ENCODE measurements around the gene ABLIM1. TPM values are rescaled to one million over a fixed set of nuclear protein-coding genes. Genes with fewer than 3 reads are reported as not detected.

Gene ABLIM1
- total RNA-seq, 4 donors from 2014 or later: 193 to 248 (median 208) TPM

GRCh38 chr10:114694062-114694461, 36.0 kb upstream of the ABLIM1 start:
- TF ChIP-seq CTCF (IDR thresholded peaks at IDR 0.05; ENCODE audit: low read depth): no peak

GRCh38 chr10:114691442-114691941, 33.4 kb upstream of the ABLIM1 start:
- TF ChIP-seq CTCF (IDR thresholded peaks at IDR 0.05; ENCODE audit: low read depth): no peak

GRCh38 chr10:114688786-114689185, 30.7 kb upstream of the ABLIM1 start:
- TF ChIP-seq CTCF (IDR thresholded peaks at IDR 0.05; ENCODE audit: low read depth): no peak

DNA sequence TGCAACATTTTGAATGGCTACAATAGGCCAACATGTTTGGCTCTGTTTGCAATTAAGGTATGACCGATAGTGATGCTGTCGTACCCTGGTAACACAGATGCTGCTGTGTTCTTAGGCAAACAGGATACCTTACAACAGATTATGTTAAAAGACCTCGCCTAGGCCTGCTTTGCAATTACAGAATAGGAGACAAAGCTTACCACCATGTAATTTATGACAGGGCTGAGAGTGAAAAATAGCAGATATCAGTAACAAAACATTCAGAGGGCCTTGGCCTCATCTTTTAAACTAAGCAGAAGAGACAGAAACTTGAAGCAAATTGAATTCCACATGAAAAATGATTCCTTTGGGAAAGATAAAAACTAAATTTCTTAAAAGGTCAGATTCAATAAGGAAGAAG, 29.4 kb upstream of the ABLIM1 start:
- TF ChIP-seq CTCF (IDR thresholded peaks at IDR 0.05; ENCODE audit: low read depth): no peak

DNA sequence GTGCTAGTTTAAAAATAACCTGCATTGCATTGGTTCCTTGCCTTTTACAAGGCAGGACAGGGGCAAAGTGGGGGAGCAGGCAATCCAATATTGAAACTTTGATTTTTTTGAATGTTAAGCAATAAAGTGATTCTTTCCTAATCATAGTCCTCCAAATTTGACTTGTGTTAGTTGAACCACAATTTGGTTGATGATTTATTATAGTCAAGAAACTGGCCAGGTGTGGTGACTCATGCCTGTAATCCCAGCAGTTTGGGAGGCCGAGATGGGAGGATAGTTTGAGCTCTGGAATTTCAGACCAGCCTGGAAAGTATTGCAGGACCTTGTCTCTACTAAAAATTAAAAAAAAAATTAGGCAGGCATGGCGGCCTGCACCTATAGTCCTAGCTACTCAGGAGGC, 27.9 kb upstream of the ABLIM1 start:
- TF ChIP-seq CTCF (IDR thresholded peaks at IDR 0.05; ENCODE audit: low read depth): no peak

- TF ChIP-seq CTCF (IDR thresholded peaks at IDR 0.05; ENCODE audit: low read depth): no peak
Observed at GRCh38 chr10:114685456-114685855, 27.4 kb upstream of the ABLIM1 start.

DNA sequence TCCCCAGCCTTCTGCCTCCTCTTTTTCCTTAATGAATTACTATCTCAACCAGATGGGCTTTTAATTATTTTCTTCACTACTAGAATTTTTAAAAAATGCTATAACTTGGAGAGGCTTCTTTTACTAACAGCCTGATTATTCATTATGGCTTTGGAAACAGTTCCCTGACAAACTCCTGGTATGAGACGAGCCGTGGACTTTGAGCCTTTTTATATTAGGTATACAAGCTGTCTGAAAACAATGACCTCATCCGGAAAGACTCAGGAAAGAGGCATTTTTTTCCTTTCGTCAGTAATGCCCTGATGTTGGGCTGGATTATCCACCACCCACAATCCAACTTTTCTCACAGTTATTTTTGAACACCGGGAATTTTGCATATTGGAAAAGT, 26.7 kb upstream of the ABLIM1 start:
- TF ChIP-seq CTCF (IDR thresholded peaks at IDR 0.05; ENCODE audit: low read depth): no peak

Data from subcutaneous adipose tissue (tissue), 4 donors.